Natural killer cell treated with Interleukin-12 subunit alpha and Interleukin-12 subunit beta and Interleukin-15 and Interleukin-18, amount 100 ng/mL, for 72 hours (primary cell): ENCODE data around the gene LSM12. TPM values are rescaled to one million over a fixed set of nuclear protein-coding genes. Genes with fewer than 3 reads are reported as not detected.

Experiments
- ATAC-seq, 2 donors: fragments of 150-1000 bp; cut with Tn5 transposase in 1 of 2; sonication (Bioruptor Pico), chemical (Tn5 transposase) in 1 of 2; 2 replicates each; pipeline ENCODE4 v1.10.0; 2021
- DNase-seq: peaks from one replicate; pipeline ENCODE4 v3.0.0; 2022; ENCODE audit warnings: low spot score
- H3K27ac Mint-ChIP-seq, 2 donors: 1 replicate in 1 of 2; 2 replicates in 1 of 2; pipeline ENCODE4 v1.8.0; 2022; ENCODE audit warnings: mixed read lengths in 2 of 2, mild to moderate bottlenecking in 1 of 2, moderate library complexity in 1 of 2
- H3K27me3 Mint-ChIP-seq, 2 donors: 1 replicate in 1 of 2; 2 replicates in 1 of 2; pipeline ENCODE4 v1.8.0; 2022; ENCODE audit warnings: mixed read lengths in 2 of 2
- H3K36me3 Mint-ChIP-seq: one replicate; pipeline ENCODE4 v1.8.0; 2022; ENCODE audit warnings: mixed read lengths
- H3K4me1 Mint-ChIP-seq, 2 donors: 1 replicate in 1 of 2; 2 replicates in 1 of 2; pipeline ENCODE4 v1.8.0; 2022; ENCODE audit warnings: low read depth in 2 of 2, mixed read lengths in 2 of 2, mild to moderate bottlenecking in 1 of 2
- H3K4me3 Mint-ChIP-seq: one replicate; pipeline ENCODE4 v1.8.0; 2022; ENCODE audit warnings: mixed read lengths
- H3K9me3 Mint-ChIP-seq: 2 replicates; pipeline ENCODE4 v1.8.0; 2022; ENCODE audit warnings: mixed read lengths
- total RNA-seq, 2 donors: library from RNA; stranded (reverse); gene quantifications; one replicate each; pipeline ENCODE4 v1.2.3, GENCODE V29; 2022

Gene LSM12
- total RNA-seq, 2 donors from 2014 or later, result 68.6 to 70.0 TPM

DNA sequence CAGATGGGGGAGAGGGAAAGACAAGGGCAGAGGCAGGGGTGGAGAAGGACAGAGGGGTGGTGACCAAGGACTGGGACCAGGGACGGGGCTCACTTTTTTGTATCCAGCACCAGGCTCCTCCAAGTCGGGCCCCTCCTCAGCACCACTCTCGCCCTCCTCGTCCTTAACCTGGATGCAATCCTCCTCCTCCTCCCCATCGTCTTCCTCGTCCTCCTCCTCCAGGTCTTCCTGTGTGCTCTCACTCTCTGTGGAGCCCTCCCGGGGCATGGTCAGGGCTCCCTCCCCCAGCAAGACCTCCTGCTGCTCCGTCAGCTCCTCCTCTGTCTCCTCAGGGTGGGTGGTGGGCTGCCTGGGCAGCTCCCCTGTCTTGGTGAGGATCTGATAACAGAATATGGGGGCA is 20.8 kb upstream of the LSM12 start:
- DNase-seq (no peak), ATAC-seq (peak in 1 of 2 donors; percentile 2)
- Mint-ChIP-seq H3K27ac (no peak overlapping the region), H3K4me3 (no peak overlapping the region), H3K36me3 (no peaks in the 10 kb centered on the region), H3K4me1 (no peaks in the 10 kb centered on the region), H3K9me3 (no peaks in the 10 kb centered on the region), H3K27me3 (no peaks in the 10 kb centered on the region)

DNA sequence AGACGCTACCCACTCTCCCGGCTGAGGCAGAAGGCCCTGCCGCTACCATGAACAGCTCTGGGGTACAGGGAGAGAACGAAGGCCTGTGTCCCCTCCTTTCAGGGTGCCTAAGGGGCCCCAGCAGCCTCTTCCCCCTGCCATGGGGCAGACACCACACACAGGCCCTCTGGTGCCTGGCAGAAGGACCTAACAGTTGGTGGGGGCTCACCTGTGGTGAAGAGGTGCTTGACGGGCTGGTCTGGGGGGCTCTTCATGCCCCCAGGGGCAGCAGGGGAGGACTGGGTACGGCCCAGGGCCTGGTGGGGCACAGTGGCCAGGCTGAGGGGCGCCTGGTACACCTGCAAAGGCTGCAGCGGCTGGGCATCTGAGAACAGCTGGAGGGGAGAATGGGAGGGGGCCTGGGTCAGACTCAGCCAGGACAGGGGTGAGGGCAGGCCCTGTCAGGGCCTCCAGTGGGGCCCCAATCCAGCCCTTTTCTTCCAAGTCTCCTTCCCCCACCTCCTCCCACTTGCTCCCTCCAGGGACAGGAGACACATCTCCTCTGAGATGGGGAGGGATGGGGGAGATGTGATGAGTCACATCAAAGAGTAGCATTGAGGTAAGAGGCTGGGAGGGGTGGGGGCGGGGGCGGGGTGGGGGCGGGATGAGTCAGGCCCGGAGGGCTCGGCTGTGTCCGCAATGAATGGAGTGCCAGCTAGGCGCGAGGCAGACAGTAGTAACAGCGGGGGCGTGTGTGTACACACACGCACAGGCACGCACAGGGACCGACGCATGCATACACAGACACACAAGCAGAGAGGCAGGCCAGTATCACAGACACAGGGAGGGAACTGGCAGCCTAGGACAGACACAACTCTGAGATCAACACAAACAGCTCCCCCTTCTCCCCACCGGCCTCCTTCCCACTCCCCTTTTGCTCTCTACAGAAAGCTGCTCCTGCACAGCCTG is 20.2 kb upstream of the LSM12 start:
- Mint-ChIP-seq H3K4me1 (no peaks in the 10 kb centered on the region), H3K4me3 (no peak overlapping the region), H3K9me3 (no peaks in the 10 kb centered on the region), H3K27me3 (no peaks in the 10 kb centered on the region), H3K36me3 (no peaks in the 10 kb centered on the region), H3K27ac (no peak overlapping the region)
- ATAC-seq, result peak; percentile 11 to 63
- DNase-seq, result no peak

- no peaks in the 10 kb centered on the region for H3K9me3 Mint-ChIP-seq
- H3K36me3 Mint-ChIP-seq, result no peaks in the 10 kb centered on the region
- no peaks in the 10 kb centered on the region for H3K4me1 Mint-ChIP-seq
- no peak overlapping the region for H3K4me3 Mint-ChIP-seq
- ATAC-seq (no peak), DNase-seq (no peak)
- H3K27ac Mint-ChIP-seq, result no peak overlapping the region
- no peaks in the 10 kb centered on the region for H3K27me3 Mint-ChIP-seq
Measured at GRCh38 chr17:44085908-44086307, 19.4 kb upstream of the LSM12 start.

DNA sequence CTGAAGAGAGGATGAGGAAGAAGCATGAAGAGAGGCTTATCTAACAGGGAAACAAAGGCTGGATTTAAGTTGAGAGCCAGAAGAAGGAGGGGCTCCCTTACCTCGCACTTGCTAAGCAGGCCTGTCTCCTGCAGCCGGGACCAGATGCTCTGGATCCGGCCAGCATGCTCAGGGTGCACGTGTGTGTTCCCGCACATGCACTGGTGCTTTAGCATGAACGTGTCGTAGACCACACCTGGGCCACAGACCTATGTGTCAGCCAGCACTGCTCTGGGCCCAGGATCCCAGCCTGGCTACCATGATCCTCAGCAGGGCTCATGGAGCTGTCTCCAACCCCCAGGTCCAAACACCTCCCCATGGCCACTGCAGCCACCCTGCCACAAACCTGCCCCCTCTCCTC is 18.4 kb upstream of the LSM12 start:
- H3K27me3 Mint-ChIP-seq, result no peaks in the 10 kb centered on the region
- H3K27ac Mint-ChIP-seq, result no peak overlapping the region
- ATAC-seq (no peak), DNase-seq (no peak)
- H3K36me3 Mint-ChIP-seq, result no peaks in the 10 kb centered on the region
- no peaks in the 10 kb centered on the region for H3K4me1 Mint-ChIP-seq
- H3K4me3 Mint-ChIP-seq, result no peak overlapping the region
- no peaks in the 10 kb centered on the region for H3K9me3 Mint-ChIP-seq

- ATAC-seq (peak in 1 of 2 donors; percentile 4), DNase-seq (no peak)
- Mint-ChIP-seq H3K9me3 (no peaks in the 10 kb centered on the region), H3K4me3 (no peak overlapping the region), H3K36me3 (no peaks in the 10 kb centered on the region), H3K27ac (no peak overlapping the region), H3K27me3 (no peaks in the 10 kb centered on the region), H3K4me1 (no peaks in the 10 kb centered on the region)
Measured at GRCh38 chr17:44084131-44084538, 17.7 kb upstream of the LSM12 start.

DNA sequence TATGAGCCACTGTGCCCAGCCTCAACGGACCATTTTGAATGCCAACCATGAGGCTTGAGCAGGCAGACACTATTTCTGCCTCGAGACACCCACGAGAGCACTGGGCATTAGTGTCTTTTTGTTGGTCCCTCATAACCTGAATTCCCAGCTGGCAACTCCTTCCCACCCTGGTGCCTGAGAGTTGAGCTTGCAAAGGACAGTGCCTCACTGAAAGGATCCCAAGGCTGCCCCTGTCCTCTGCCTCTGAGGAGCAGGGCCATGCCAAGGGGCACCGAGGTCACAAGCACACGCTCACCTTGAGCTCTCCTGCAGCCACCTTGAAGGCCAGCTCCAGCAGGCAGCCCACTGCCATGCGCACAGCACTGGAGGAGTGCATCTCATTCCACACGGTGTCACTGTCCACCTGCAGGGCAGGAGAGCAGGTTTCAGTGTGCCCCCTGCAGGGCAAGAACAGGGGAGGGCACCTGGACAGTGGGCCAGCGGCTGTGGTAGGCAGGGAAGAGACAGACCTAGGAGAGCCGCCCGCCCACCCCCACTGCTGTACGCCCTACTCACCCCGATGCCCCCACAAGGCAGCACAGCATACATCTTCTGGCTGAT is 16.9 kb upstream of the LSM12 start:
- Mint-ChIP-seq H3K27me3 (no peaks in the 10 kb centered on the region), H3K4me1 (no peaks in the 10 kb centered on the region), H3K36me3 (no peaks in the 10 kb centered on the region), H3K9me3 (no peaks in the 10 kb centered on the region), H3K27ac (no peak overlapping the region), H3K4me3 (no peak overlapping the region)
- ATAC-seq, result no peak
- no peak for DNase-seq

- DNase-seq (no peak), ATAC-seq (no peak)
- no peaks in the 10 kb centered on the region for H3K4me1 Mint-ChIP-seq
- no peaks in the 10 kb centered on the region for H3K27me3 Mint-ChIP-seq
- H3K9me3 Mint-ChIP-seq, result no peaks in the 10 kb centered on the region
- no peak overlapping the region for H3K4me3 Mint-ChIP-seq
- no peaks in the 10 kb centered on the region for H3K36me3 Mint-ChIP-seq
- H3K27ac Mint-ChIP-seq, result no peak overlapping the region
Measured at GRCh38 chr17:44082256-44082927, 15.9 kb upstream of the LSM12 start.

GRCh38 chr17:44081681-44082080 is 15.2 kb upstream of the LSM12 start:
- Mint-ChIP-seq H3K4me3 (no peak overlapping the region), H3K9me3 (no peaks in the 10 kb centered on the region), H3K36me3 (no peaks in the 10 kb centered on the region), H3K4me1 (no peaks in the 10 kb centered on the region), H3K27me3 (no peaks in the 10 kb centered on the region), H3K27ac (no peak overlapping the region)
- DNase-seq (no peak), ATAC-seq (no peak)

- Mint-ChIP-seq H3K36me3 (no peaks in the 10 kb centered on the region), H3K4me1 (no peaks in the 10 kb centered on the region), H3K4me3 (no peak overlapping the region), H3K27me3 (no peaks in the 10 kb centered on the region), H3K27ac (no peak overlapping the region), H3K9me3 (no peaks in the 10 kb centered on the region)
- DNase-seq, result no peak
- no peak for ATAC-seq
Measured at GRCh38 chr17:44079877-44080821, 13.7 kb upstream of the LSM12 start.

- ATAC-seq, result no peak
- DNase-seq, result no peak
- Mint-ChIP-seq H3K4me3 (no peak overlapping the region), H3K4me1 (no peaks in the 10 kb centered on the region), H3K36me3 (no peaks in the 10 kb centered on the region), H3K27me3 (no peaks in the 10 kb centered on the region), H3K9me3 (no peaks in the 10 kb centered on the region), H3K27ac (no peak overlapping the region)
Measured at GRCh38 chr17:44078412-44078811, 11.9 kb upstream of the LSM12 start.

DNA sequence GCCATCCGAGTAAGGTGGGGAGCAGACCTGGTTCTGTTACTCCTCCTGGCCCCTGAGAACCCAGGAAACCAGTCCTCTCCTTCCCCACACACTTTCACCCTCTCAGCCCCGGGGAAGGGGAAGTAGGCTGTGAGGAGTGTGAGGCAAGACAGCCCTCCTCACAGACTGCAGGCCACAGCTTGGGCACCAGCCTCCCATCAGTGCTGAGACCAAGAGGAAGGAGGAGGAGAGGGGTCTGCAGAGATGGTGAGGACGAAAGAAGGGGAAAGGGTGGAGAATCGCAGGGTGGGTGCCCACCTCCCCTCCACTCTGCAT is 11.1 kb upstream of the LSM12 start:
- peak overlapping the region in 1 of 2 donors; percentile 29 for H3K27ac Mint-ChIP-seq
- no peaks in the 10 kb centered on the region for H3K27me3 Mint-ChIP-seq
- H3K9me3 Mint-ChIP-seq, result no peaks in the 10 kb centered on the region
- no peak overlapping the region for H3K4me3 Mint-ChIP-seq
- H3K36me3 Mint-ChIP-seq, result no peaks in the 10 kb centered on the region
- DNase-seq (no peak), ATAC-seq (no peak)
- peaks cover 0 to 4% of the 10 kb centered on the region in 2 donors for H3K4me1 Mint-ChIP-seq

GRCh38 chr17:44076716-44077594 is 10.5 kb upstream of the LSM12 start:
- ATAC-seq (no peak), DNase-seq (no peak)
- H3K36me3 Mint-ChIP-seq, result no peaks in the 10 kb centered on the region
- H3K27ac Mint-ChIP-seq, result peak overlapping the region in 1 of 2 donors; percentile 54
- H3K9me3 Mint-ChIP-seq, result no peaks in the 10 kb centered on the region
- no peaks in the 10 kb centered on the region for H3K27me3 Mint-ChIP-seq
- H3K4me3 Mint-ChIP-seq, result no peak overlapping the region
- H3K4me1 Mint-ChIP-seq, result peaks cover 4 to 6% of the 10 kb centered on the region in 2 donors
